WTC11 (cell line): ENCODE data around the gene DTL.

Experiments used
- NR2C2 ChIP-seq: sonication (generic); formaldehyde crosslinking; IDR thresholded peaks from 2 replicates; pipeline ENCODE4 v1.8.0; 2022; ENCODE audit warnings: mild to moderate bottlenecking, missing genetic modification reagents
- TF ChIP-seq, protein P1 (sequence below): sonication (generic); formaldehyde crosslinking; IDR thresholded peaks from 2 replicates; pipeline ENCODE4 v1.8.0; 2022; ENCODE audit warnings: mild to moderate bottlenecking, missing genetic modification reagents
- TF ChIP-seq, protein P2 (sequence below): fragments of 200-600 bp; IDR thresholded peaks from 2 replicates; pipeline ENCODE4 v1.8.0; 2022; ENCODE audit warnings: antibody characterized with exemption
- TF ChIP-seq, protein P3 (sequence below): sonication (generic); formaldehyde crosslinking; IDR thresholded peaks from 2 replicates; pipeline ENCODE4 v1.8.1; 2022; ENCODE audit warnings: low read depth, missing genetic modification reagents, borderline replicate concordance

- TF ChIP-seq, protein P1, sequence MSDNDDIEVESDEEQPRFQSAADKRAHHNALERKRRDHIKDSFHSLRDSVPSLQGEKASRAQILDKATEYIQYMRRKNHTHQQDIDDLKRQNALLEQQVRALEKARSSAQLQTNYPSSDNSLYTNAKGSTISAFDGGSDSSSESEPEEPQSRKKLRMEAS (CRISPR knock-in tag) = no peak
- TF ChIP-seq, protein P2, sequence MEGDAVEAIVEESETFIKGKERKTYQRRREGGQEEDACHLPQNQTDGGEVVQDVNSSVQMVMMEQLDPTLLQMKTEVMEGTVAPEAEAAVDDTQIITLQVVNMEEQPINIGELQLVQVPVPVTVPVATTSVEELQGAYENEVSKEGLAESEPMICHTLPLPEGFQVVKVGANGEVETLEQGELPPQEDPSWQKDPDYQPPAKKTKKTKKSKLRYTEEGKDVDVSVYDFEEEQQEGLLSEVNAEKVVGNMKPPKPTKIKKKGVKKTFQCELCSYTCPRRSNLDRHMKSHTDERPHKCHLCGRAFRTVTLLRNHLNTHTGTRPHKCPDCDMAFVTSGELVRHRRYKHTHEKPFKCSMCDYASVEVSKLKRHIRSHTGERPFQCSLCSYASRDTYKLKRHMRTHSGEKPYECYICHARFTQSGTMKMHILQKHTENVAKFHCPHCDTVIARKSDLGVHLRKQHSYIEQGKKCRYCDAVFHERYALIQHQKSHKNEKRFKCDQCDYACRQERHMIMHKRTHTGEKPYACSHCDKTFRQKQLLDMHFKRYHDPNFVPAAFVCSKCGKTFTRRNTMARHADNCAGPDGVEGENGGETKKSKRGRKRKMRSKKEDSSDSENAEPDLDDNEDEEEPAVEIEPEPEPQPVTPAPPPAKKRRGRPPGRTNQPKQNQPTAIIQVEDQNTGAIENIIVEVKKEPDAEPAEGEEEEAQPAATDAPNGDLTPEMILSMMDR = no peak
- TF ChIP-seq NR2C2 (CRISPR knock-in tag) = no peak
- TF ChIP-seq, protein P3, sequence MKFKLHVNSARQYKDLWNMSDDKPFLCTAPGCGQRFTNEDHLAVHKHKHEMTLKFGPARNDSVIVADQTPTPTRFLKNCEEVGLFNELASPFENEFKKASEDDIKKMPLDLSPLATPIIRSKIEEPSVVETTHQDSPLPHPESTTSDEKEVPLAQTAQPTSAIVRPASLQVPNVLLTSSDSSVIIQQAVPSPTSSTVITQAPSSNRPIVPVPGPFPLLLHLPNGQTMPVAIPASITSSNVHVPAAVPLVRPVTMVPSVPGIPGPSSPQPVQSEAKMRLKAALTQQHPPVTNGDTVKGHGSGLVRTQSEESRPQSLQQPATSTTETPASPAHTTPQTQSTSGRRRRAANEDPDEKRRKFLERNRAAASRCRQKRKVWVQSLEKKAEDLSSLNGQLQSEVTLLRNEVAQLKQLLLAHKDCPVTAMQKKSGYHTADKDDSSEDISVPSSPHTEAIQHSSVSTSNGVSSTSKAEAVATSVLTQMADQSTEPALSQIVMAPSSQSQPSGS = no peak
Measured at GRCh38 chr1:212127221-212127620, 91.7 kb downstream of the DTL start.
